Kidney glomerular epithelial cell (primary cell): ENCODE data around the gene DNAJC12.
"Not testable (repeated sequence)": the region's sequence is repeated elsewhere in the genome, so short reads cannot be mapped to it uniquely, and the experiment has no call there.

ENCODE experiments used
- DNase-seq: peaks from one replicate; lab custom pipeline; 2025; lab: John Stamatoyannopoulos, UW

Gene DNAJC12

GRCh38 chr10:67792653-67793052 lies 45.3 kb downstream of the DNAJC12 start:
- no peak for DNase-seq

GRCh38 chr10:67790534-67791408 lies 47.2 kb downstream of the DNAJC12 start:
- DNase-seq = peak; percentile 42

- no peak for DNase-seq
Measured at GRCh38 chr10:67789769-67790168, 48.2 kb downstream of the DNAJC12 start.

GRCh38 chr10:67788028-67788886 lies 49.7 kb downstream of the DNAJC12 start:
- no peak for DNase-seq

GRCh38 chr10:67785098-67785497 lies 52.9 kb downstream of the DNAJC12 start:
- DNase-seq = no peak

GRCh38 chr10:67784474-67784873 lies 53.5 kb downstream of the DNAJC12 start:
- no peak for DNase-seq

GRCh38 chr10:67783606-67784294 lies 54.2 kb downstream of the DNAJC12 start:
- DNase-seq = no peak

GRCh38 chr10:67782530-67782929 lies 55.5 kb downstream of the DNAJC12 start:
- no peak for DNase-seq

- no peak for DNase-seq
Measured at GRCh38 chr10:67780759-67781538, 57.0 kb downstream of the DNAJC12 start.

GRCh38 chr10:67780204-67780621 lies 57.8 kb downstream of the DNAJC12 start:
- not testable (repeated sequence) for DNase-seq

GRCh38 chr10:67779465-67780203 lies 58.4 kb downstream of the DNAJC12 start:
- DNase-seq = peak; percentile 84

GRCh38 chr10:67776371-67776770 lies 61.6 kb downstream of the DNAJC12 start:
- DNase-seq = no peak

- DNase-seq = no peak
Measured at GRCh38 chr10:67775279-67775678, 62.7 kb downstream of the DNAJC12 start.

GRCh38 chr10:67772894-67773511 lies 65.0 kb downstream of the DNAJC12 start:
- DNase-seq = no peak

- DNase-seq = no peak
Measured at GRCh38 chr10:67772151-67772550, 65.8 kb downstream of the DNAJC12 start.

GRCh38 chr10:67771200-67771599 lies 66.8 kb downstream of the DNAJC12 start:
- DNase-seq = no peak

GRCh38 chr10:67770537-67770936 lies 67.5 kb downstream of the DNAJC12 start:
- no peak for DNase-seq

- no peak for DNase-seq
Measured at GRCh38 chr10:67767244-67767643, 70.7 kb downstream of the DNAJC12 start.

- peak; percentile 86 for DNase-seq
Measured at GRCh38 chr10:67764012-67764822, 73.8 kb downstream of the DNAJC12 start.
